Breast epithelium (tissue), 3 donors: ENCODE results near the gene ZNF423.

ENCODE experiments used
- CTCF ChIP-seq, 3 donors: fragments of 450-650 bp; IDR thresholded peaks; one replicate each; pipeline ENCODE4 v1.5.1; 2016 to 2017; ENCODE audit warnings: antibody characterized with exemption in 3 of 3, mild to moderate bottlenecking in 3 of 3, moderate library complexity in 3 of 3
- POLR2A ChIP-seq: fragments of 450-650 bp; IDR thresholded peaks from one replicate; pipeline ENCODE4 v1.6.1; 2016; ENCODE audit warnings: antibody characterized with exemption, mild to moderate bottlenecking, moderate library complexity
- POLR2AphosphoS5 ChIP-seq, 3 donors: sonication (generic); formaldehyde crosslinking; IDR thresholded peaks; one replicate each; pipeline ENCODE4 v1.6.1; 2017; ENCODE audit warnings: antibody characterized with exemption in 3 of 3

GRCh38 chr16:49756775-49757558 lies 98.9 kb downstream of the ZNF423 start:
- TF ChIP-seq CTCF (IDR thresholded peaks at IDR 0.05) = no peak
- TF ChIP-seq POLR2A = no peak
- no peak for TF ChIP-seq POLR2AphosphoS5 (IDR thresholded peaks at IDR 0.05)
